Mucosa of rectum (tissue), 2 donors: ENCODE data around the gene RARG.

Experiments used
- H3K27ac ChIP-seq, 2 donors: one replicate each; pipeline ENCODE4 v1.7.0; 2013; ENCODE audit warnings: inconsistent platforms in 2 of 2, low read depth in 2 of 2, low read length in 2 of 2
- H3K27me3 ChIP-seq, 2 donors: one replicate each; pipeline ENCODE4 v1.7.0; 2013; ENCODE audit warnings: low read length in 2 of 2; ENCODE audit not compliant: control insufficient read depth in 2 of 2, insufficient read depth in 2 of 2
- H3K36me3 ChIP-seq, 2 donors: one replicate each; pipeline ENCODE4 v1.7.0; 2013; ENCODE audit warnings: low read length in 2 of 2; ENCODE audit not compliant: control insufficient read depth in 2 of 2, insufficient read depth in 2 of 2
- H3K4me1 ChIP-seq, 2 donors: one replicate each; pipeline ENCODE4 v1.7.0; 2013; ENCODE audit warnings: low read length in 2 of 2, mild to moderate bottlenecking in 1 of 2; ENCODE audit not compliant: control insufficient read depth in 2 of 2, insufficient read depth in 2 of 2
- H3K4me3 ChIP-seq, 2 donors: one replicate each; pipeline ENCODE4 v1.7.0; 2013; ENCODE audit warnings: low read length in 2 of 2
- H3K9ac ChIP-seq, 2 donors: one replicate each; pipeline ENCODE4 v1.7.0; 2013; ENCODE audit warnings: low read length in 2 of 2, low read depth in 1 of 2, mild to moderate bottlenecking in 1 of 2
- H3K9me3 ChIP-seq, 2 donors: one replicate each; pipeline ENCODE4 v1.7.0; 2013; ENCODE audit warnings: low read length in 2 of 2; ENCODE audit not compliant: control insufficient read depth in 2 of 2
- donor health status: healthy.
- donor health status: Normal muscosa, but diverticular disease.

Gene RARG

GRCh38 chr12:53244337-53244736 lies 12.3 kb upstream of the RARG start:
- Histone ChIP-seq H3K36me3 (no peaks in the 10 kb centered on the region), H3K27me3 (no peaks in the 10 kb centered on the region), H3K9ac (no peak overlapping the region), H3K4me3 (no peak overlapping the region), H3K27ac (no peak overlapping the region), H3K9me3 (no peaks in the 10 kb centered on the region), H3K4me1 (no peaks in the 10 kb centered on the region)

GRCh38 chr12:53241623-53242412 lies 9.8 kb upstream of the RARG start:
- Histone ChIP-seq H3K9ac (no peak overlapping the region), H3K4me3 (no peak overlapping the region)

GRCh38 chr12:53239643-53240258 lies 7.7 kb upstream of the RARG start:
- Histone ChIP-seq H3K4me3 (no peak overlapping the region), H3K4me1 (no peaks in the 10 kb centered on the region), H3K9ac (no peak overlapping the region), H3K9me3 (no peaks in the 10 kb centered on the region), H3K27me3 (no peaks in the 10 kb centered on the region), H3K27ac (no peak overlapping the region), H3K36me3 (no peaks in the 10 kb centered on the region)

More at GRCh38 chr12:53241623-53242412, 9.8 kb upstream of the RARG start:
- no peak overlapping the region for H3K27ac ChIP-seq
- H3K27me3 ChIP-seq = no peaks in the 10 kb centered on the region
- H3K36me3 ChIP-seq = no peaks in the 10 kb centered on the region
- no peaks in the 10 kb centered on the region for H3K9me3 ChIP-seq
- H3K4me1 ChIP-seq = no peaks in the 10 kb centered on the region

GRCh38 chr12:53236443-53237111 lies 4.6 kb upstream of the RARG start:
- no peaks in the 10 kb centered on the region for H3K36me3 ChIP-seq
- no peak overlapping the region for H3K27ac ChIP-seq
- no peaks in the 10 kb centered on the region for H3K27me3 ChIP-seq
- no peak overlapping the region for H3K4me3 ChIP-seq
- no peak overlapping the region for H3K9ac ChIP-seq
- no peaks in the 10 kb centered on the region for H3K9me3 ChIP-seq
- H3K4me1 ChIP-seq = peaks cover 20 to 21% of the 10 kb centered on the region in 2 donors

GRCh38 chr12:53235742-53236442 lies 3.9 kb upstream of the RARG start:
- Histone ChIP-seq H3K27me3 (no peaks in the 10 kb centered on the region), H3K27ac (no peak overlapping the region), H3K36me3 (no peaks in the 10 kb centered on the region), H3K9me3 (no peaks in the 10 kb centered on the region), H3K4me1 (peaks cover 27 to 28% of the 10 kb centered on the region in 2 donors), H3K4me3 (no peak overlapping the region), H3K9ac (peak overlapping the region in 1 of 2 donors; percentile 14)

GRCh38 chr12:53235164-53235563 lies 3.2 kb upstream of the RARG start:
- H3K9ac ChIP-seq = no peak overlapping the region
- H3K27ac ChIP-seq = no peak overlapping the region
- no peaks in the 10 kb centered on the region for H3K9me3 ChIP-seq

GRCh38 chr12:53234271-53234914 lies 2.4 kb upstream of the RARG start:
- Histone ChIP-seq H3K27ac (no peak overlapping the region), H3K4me1 (peaks cover 29 to 38% of the 10 kb centered on the region in 2 donors), H3K27me3 (no peaks in the 10 kb centered on the region), H3K4me3 (no peak overlapping the region), H3K9me3 (no peaks in the 10 kb centered on the region), H3K36me3 (no peaks in the 10 kb centered on the region), H3K9ac (no peak overlapping the region)

More at GRCh38 chr12:53235164-53235563, 3.2 kb upstream of the RARG start:
- H3K27me3 ChIP-seq = no peaks in the 10 kb centered on the region
- no peaks in the 10 kb centered on the region for H3K36me3 ChIP-seq
- no peak overlapping the region for H3K4me3 ChIP-seq
- peaks cover 29 to 34% of the 10 kb centered on the region in 2 donors for H3K4me1 ChIP-seq

GRCh38 chr12:53233671-53234121 lies 1.7 kb upstream of the RARG start:
- no peaks in the 10 kb centered on the region for H3K9me3 ChIP-seq
- no peaks in the 10 kb centered on the region for H3K36me3 ChIP-seq
- peak overlapping the region; percentile 14 to 62 for H3K9ac ChIP-seq
- peak overlapping the region; percentile 22 to 72 for H3K4me3 ChIP-seq
- H3K4me1 ChIP-seq = peaks cover 29 to 38% of the 10 kb centered on the region in 2 donors
- H3K27ac ChIP-seq = peak overlapping the region in 1 of 2 donors; percentile 85
- no peaks in the 10 kb centered on the region for H3K27me3 ChIP-seq

GRCh38 chr12:53232646-53233461 lies 845 bp upstream of the RARG start:
- H3K4me3 ChIP-seq = peak overlapping the region; percentile 62 to 72
- H3K9me3 ChIP-seq = no peaks in the 10 kb centered on the region
- peaks cover 0 to 2% of the 10 kb centered on the region in 2 donors for H3K36me3 ChIP-seq
- H3K27me3 ChIP-seq = no peaks in the 10 kb centered on the region
- peaks cover 29 to 38% of the 10 kb centered on the region in 2 donors for H3K4me1 ChIP-seq
- peak overlapping the region; percentile 52 to 62 for H3K9ac ChIP-seq
- peak overlapping the region; percentile 82 to 85 for H3K27ac ChIP-seq
